Activated naive CD8-positive, alpha-beta T cell (primary cell): Measurements from ENCODE around the gene DDX60.

ENCODE experiments used
- H3K27ac Mint-ChIP-seq: one replicate; pipeline ENCODE4 v1.8.0; 2021; ENCODE audit warnings: mixed read lengths
- H3K27me3 Mint-ChIP-seq: one replicate; pipeline ENCODE4 v1.8.0; 2021; ENCODE audit warnings: mixed read lengths
- H3K36me3 Mint-ChIP-seq: one replicate; pipeline ENCODE4 v1.8.0; 2021; ENCODE audit warnings: mixed read lengths
- H3K4me1 Mint-ChIP-seq: one replicate; pipeline ENCODE4 v1.8.0; 2021; ENCODE audit warnings: low read depth, mixed read lengths
- H3K4me3 Mint-ChIP-seq: one replicate; pipeline ENCODE4 v1.8.0; 2021; ENCODE audit warnings: mild to moderate bottlenecking, mixed read lengths
- H3K9me3 Mint-ChIP-seq: one replicate; pipeline ENCODE4 v1.8.0; 2021; ENCODE audit warnings: low read depth, mixed read lengths

DDX60 gene

DNA sequence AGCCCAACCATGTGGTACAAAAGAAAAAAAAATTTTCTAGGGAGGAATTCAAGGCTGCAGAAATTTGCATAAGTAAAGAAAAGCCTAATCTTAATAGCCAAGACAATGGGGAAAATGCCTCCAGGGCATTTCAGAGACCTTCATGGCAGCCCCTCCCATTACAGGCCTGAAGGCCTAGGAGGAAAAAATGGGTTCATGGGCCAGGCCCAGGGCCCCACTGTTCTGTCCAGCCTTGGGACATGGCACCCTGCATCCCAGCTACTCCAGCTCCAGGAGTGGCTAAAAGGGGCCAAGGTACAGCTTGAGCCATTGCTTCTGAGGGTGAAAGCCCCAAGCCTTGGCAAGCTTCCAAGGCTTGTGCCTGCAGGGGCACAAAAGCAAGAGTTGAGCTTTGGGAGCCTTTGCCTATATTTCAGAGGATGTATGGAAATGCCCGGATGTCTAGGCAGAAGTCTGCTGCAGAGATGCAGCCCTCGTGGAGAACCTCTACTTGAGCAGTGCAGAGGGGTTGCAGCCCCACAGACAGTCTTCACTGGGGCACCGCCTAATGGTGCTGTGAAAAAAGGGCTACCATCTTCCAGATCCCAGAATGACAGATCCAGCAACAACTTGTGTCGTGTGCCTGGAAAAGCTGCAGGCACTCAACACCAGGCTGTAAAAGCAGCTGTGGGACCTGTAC, 115.2 kb downstream of the DDX60 start:
- peaks cover 28% of the 10 kb centered on the region for H3K36me3 Mint-ChIP-seq
- H3K27ac Mint-ChIP-seq = no peak overlapping the region
- H3K27me3 Mint-ChIP-seq = no peaks in the 10 kb centered on the region
- H3K9me3 Mint-ChIP-seq = peaks cover 26% of the 10 kb centered on the region
- H3K4me3 Mint-ChIP-seq = no peak overlapping the region
- no peaks in the 10 kb centered on the region for H3K4me1 Mint-ChIP-seq

DNA sequence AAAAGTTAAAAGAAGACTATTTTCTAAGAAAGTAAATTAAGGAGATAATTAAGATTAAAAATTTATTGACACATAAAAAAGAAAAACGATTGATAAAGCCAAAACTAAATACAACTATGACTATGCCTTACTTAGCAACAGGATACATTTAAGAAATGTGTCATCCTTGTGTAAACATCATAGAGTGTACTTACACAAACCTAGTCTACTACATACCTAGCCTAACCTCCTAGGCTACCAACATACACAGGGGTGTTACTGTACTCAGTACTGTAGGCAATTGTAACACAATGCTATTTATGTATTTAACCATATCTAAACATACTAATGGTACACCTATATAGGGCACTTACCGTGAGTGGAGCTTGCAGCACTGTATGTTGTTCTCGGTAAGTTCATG, 117.9 kb downstream of the DDX60 start:
- Mint-ChIP-seq H3K36me3 (peaks cover 19% of the 10 kb centered on the region), H3K27me3 (no peaks in the 10 kb centered on the region), H3K4me1 (no peaks in the 10 kb centered on the region), H3K4me3 (no peak overlapping the region), H3K27ac (no peak overlapping the region), H3K9me3 (peaks cover 23% of the 10 kb centered on the region)

DNA sequence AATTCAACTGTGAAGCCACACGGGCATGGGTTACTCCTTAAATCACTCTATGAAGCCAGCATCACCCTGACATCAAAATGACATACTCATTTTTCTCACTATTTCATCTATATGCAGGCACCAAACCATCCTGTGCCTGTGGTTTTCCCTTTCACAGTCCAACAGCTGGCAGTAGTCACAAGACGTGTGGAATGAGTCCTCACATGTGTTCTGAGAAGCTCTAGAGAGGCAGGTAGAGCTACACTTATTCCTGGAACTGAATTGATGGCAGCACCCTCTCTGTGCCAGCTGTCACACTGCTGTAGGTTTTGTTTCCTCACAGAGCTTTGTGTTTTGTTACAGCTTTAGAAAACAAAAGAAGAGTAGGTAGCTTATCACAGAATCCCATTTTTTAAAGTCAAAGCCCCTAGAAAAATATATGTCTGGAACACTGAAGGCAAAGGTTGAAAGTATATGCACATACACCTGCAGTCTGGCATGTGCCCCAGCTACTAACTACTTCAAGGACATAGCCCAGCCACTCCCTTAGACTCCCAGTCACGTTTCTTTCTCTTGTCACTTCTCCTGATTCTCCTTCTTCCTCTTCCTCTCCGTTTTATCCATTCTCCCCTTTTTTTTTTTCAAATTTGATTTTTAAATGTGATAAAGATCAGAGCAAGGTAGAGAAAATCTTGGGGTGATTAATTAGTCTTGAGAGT, 119.1 kb downstream of the DDX60 start:
- peaks cover 15% of the 10 kb centered on the region for H3K9me3 Mint-ChIP-seq
- H3K4me3 Mint-ChIP-seq = no peak overlapping the region
- no peaks in the 10 kb centered on the region for H3K27me3 Mint-ChIP-seq
- H3K27ac Mint-ChIP-seq = no peak overlapping the region
- H3K4me1 Mint-ChIP-seq = no peaks in the 10 kb centered on the region
- peaks cover 14% of the 10 kb centered on the region for H3K36me3 Mint-ChIP-seq

DNA sequence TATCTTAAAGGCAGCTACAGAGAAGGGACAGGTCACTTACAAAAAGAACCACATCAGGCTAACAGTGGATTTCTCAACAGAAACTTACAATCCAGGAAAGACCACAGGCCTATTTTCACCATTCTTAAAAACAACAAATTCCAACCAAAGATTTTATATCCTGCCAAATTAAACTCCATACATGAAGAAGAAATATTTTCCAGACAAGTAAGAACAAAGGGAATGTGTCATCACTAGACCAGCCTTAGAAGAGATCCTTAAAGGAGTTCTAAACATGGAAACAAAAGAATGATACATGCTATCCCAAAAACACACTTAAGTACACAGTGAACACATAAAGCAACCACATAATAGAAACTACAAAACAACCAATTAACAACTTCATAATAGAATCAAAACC, 120.6 kb downstream of the DDX60 start:
- Mint-ChIP-seq H3K4me3 (no peak overlapping the region), H3K27me3 (no peaks in the 10 kb centered on the region), H3K27ac (no peak overlapping the region), H3K36me3 (peaks cover 11% of the 10 kb centered on the region), H3K4me1 (no peaks in the 10 kb centered on the region), H3K9me3 (peaks cover 9% of the 10 kb centered on the region)

DNA sequence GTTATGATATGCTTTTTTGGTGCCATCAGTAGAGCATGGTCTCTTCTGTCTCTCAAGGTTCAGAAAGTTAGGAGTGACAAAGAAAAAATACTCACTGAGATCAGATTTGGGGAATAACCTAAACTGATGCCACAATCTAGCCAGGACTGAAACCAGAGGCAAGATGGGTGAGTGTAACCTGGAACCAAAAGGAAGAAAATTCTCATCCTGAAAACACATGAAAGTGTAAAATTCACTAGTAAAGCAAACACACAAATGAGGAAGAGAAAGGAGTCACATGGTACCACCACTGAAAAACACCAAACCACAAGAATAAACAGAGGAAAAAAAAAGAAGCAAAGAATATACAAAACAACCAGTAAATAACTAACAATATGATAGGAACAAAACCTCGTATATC, 129.8 kb downstream of the DDX60 start:
- no peaks in the 10 kb centered on the region for H3K4me1 Mint-ChIP-seq
- H3K9me3 Mint-ChIP-seq = no peaks in the 10 kb centered on the region
- no peaks in the 10 kb centered on the region for H3K27me3 Mint-ChIP-seq
- H3K4me3 Mint-ChIP-seq = no peak overlapping the region
- H3K36me3 Mint-ChIP-seq = no peaks in the 10 kb centered on the region
- H3K27ac Mint-ChIP-seq = no peak overlapping the region

DNA sequence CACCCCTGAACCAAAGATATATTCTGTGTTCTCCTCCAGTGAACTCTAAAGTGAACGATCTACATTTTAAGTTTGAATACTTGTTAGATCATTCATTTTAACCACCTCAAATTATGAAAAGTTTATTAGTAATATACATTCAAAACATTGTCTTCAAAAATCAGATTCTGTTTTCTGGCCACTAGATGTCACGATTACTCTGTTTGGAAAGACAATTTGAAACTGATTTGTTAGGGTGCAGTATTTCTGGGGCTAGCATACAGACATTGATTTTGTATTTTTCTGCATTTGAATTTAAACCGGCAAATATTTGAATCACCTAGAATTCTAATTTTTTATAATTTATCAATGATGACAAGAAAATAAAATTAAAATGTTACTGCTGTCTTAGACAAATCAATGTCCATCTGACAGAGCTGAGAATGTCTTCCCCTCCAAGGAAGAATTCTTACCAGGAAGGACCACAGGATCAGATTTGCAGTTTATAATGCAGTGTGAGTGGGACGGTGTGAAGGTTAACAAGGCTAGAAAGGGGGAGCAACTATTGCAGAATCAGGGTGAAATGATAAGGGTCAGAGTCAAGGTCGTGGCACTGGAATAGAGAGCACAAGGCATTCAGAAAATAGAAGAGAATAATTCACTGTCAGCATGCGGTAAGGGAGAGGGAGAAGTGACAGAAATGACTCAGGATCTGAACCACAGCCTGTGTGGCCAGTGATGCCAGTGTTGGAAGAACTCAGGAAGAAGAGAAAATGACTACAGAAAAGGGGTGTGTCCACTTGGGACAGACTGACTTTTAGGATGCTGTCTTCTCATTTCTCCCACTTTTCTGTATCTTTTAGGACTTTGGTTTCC, 134.6 kb downstream of the DDX60 start:
- H3K36me3 Mint-ChIP-seq = no peaks in the 10 kb centered on the region
- no peaks in the 10 kb centered on the region for H3K27me3 Mint-ChIP-seq
- H3K4me3 Mint-ChIP-seq = no peak overlapping the region
- no peak overlapping the region for H3K27ac Mint-ChIP-seq
- no peaks in the 10 kb centered on the region for H3K9me3 Mint-ChIP-seq
- H3K4me1 Mint-ChIP-seq = no peaks in the 10 kb centered on the region

DNA sequence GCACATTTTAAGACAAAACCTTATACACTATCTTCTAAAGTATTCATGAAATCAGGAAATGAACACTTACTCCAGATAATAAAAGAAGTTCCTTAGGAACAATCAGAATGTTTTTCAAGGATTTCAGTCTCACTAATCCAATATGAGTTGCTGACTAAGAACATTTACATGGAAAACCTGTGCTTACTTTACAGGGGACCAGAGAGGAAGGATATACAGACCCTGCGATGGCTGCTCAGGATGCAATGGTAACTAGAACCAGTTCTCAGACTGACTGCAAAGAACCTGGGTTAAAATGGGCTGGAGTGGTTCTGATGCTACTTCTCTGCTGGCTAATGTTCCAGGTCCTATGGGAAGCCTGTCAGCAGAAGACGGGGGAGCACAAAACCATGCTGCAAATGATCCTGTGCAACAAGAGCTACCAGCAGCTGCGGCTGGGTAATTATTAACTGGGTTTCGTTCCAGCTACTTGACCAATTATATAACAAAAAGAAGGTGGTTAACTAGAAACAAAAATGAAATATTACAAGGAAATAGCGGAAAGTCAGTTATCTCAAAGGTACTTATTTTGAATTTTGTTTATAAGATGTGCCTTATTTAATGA, 140.9 kb downstream of the DDX60 start:
- Mint-ChIP-seq H3K27me3 (no peaks in the 10 kb centered on the region), H3K27ac (no peak overlapping the region), H3K9me3 (no peaks in the 10 kb centered on the region)

DNA sequence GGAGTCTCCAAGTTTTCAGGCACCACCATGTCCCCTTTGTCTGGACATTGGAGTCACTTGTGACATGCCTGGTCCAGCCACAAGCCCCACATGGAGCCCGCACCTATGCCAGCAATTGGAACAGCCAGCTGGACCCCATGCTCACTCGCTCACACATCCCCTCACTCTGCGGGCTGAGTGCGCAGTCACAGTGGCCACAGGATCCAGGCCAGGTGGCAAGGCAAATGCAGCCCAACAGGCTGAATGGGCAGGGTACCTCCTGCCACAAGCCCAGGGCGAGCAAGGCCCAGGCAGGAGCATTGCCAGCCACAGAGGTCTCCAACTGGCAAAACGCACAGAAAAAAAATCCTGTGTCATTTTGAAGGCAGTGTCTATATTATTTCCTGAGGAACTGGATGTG, 144.2 kb downstream of the DDX60 start:
- Mint-ChIP-seq H3K36me3 (peaks cover 4% of the 10 kb centered on the region), H3K27me3 (no peaks in the 10 kb centered on the region), H3K27ac (no peak overlapping the region), H3K4me1 (no peaks in the 10 kb centered on the region), H3K4me3 (no peak overlapping the region), H3K9me3 (no peaks in the 10 kb centered on the region)

More for the DNA sequence above, 140.9 kb downstream of the DDX60 start:
- H3K4me3 Mint-ChIP-seq = no peak overlapping the region
- H3K36me3 Mint-ChIP-seq = peaks cover 4% of the 10 kb centered on the region
- H3K4me1 Mint-ChIP-seq = no peaks in the 10 kb centered on the region

DNA sequence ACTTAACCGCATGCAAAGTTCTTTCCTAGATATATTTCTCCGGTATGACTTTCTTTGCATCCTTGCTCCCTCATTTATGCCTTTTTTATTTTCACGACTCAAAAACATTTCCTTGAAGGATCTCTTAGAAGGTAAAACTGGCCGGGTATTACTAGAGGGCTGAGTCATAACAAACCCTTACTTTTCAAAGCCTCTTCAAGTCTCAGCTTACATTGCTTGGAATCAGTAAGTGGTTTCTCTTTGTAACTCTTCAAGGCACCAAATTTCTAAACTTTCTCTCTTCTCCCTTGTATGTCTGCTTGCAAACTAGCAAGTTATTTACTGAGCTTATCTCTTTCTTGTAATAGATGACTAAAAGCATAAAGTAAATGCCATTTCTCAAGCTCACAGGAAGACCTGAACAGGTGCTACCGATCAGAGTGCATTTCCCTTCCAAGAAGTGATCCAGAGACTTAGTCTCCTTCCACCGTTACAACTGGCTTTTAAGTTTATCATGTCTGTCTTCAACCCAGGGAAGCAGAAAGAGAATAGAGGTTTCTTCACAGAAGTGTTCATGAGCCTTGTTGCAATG, 150.8 kb downstream of the DDX60 start:
- H3K4me3 Mint-ChIP-seq = no peak overlapping the region
- no peaks in the 10 kb centered on the region for H3K36me3 Mint-ChIP-seq
- peaks cover 2% of the 10 kb centered on the region for H3K27me3 Mint-ChIP-seq
- H3K9me3 Mint-ChIP-seq = no peaks in the 10 kb centered on the region
- H3K4me1 Mint-ChIP-seq = no peaks in the 10 kb centered on the region
- no peak overlapping the region for H3K27ac Mint-ChIP-seq
